ENCODE measurements around the gene PRG3.

DNA sequence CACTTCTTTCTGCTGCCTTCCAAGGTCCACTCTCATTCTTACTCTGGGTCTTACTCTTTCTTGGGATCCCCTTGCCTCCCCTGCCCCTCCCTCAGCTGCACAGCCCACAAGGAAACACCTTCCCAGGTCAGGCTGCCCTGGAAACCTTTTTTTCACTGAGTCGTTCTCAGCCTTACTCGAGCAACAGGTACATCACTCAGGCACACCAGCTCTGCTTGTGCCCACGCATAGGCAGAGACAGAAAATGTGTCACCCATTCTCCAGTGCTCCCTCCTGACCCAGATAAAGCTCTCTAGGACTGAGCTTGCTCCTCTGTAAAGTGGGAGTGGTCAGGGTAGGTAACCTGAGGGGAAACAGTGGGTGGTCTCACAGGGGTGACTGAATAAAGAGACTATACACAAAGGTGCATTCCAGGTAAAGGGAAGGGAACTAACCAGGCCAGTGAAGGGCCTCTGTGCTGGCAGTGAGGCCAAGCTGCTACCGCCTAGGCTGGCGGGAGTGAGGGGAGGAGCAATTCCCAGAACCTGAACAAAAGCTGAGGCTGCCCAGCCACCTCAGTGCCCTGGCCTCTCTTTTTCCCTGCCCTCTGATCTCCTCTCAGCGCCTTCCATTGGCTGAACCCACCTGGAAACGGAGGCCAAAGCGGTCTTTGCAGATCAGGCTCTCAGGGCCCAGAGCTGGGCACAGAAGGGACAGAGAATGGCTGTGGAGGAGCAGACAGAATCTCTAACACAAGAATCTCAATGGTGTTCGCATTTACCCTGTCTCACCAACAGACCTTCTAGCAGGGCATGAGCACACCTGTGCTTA, 15.9 kb downstream of the PRG3 start:
- TF ChIP-seq, protein P1, sequence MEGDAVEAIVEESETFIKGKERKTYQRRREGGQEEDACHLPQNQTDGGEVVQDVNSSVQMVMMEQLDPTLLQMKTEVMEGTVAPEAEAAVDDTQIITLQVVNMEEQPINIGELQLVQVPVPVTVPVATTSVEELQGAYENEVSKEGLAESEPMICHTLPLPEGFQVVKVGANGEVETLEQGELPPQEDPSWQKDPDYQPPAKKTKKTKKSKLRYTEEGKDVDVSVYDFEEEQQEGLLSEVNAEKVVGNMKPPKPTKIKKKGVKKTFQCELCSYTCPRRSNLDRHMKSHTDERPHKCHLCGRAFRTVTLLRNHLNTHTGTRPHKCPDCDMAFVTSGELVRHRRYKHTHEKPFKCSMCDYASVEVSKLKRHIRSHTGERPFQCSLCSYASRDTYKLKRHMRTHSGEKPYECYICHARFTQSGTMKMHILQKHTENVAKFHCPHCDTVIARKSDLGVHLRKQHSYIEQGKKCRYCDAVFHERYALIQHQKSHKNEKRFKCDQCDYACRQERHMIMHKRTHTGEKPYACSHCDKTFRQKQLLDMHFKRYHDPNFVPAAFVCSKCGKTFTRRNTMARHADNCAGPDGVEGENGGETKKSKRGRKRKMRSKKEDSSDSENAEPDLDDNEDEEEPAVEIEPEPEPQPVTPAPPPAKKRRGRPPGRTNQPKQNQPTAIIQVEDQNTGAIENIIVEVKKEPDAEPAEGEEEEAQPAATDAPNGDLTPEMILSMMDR (IDR thresholded peaks at IDR 0.05) = no peak
- TF ChIP-seq TCF7L2 (IDR thresholded peaks at IDR 0.05; ENCODE audit: low read depth, low read length) = no peak
- no peak for TF ChIP-seq POLR2AphosphoS5 (IDR thresholded peaks at IDR 0.05; ENCODE audit: low read depth, low read length)
- TF ChIP-seq, protein P2, sequence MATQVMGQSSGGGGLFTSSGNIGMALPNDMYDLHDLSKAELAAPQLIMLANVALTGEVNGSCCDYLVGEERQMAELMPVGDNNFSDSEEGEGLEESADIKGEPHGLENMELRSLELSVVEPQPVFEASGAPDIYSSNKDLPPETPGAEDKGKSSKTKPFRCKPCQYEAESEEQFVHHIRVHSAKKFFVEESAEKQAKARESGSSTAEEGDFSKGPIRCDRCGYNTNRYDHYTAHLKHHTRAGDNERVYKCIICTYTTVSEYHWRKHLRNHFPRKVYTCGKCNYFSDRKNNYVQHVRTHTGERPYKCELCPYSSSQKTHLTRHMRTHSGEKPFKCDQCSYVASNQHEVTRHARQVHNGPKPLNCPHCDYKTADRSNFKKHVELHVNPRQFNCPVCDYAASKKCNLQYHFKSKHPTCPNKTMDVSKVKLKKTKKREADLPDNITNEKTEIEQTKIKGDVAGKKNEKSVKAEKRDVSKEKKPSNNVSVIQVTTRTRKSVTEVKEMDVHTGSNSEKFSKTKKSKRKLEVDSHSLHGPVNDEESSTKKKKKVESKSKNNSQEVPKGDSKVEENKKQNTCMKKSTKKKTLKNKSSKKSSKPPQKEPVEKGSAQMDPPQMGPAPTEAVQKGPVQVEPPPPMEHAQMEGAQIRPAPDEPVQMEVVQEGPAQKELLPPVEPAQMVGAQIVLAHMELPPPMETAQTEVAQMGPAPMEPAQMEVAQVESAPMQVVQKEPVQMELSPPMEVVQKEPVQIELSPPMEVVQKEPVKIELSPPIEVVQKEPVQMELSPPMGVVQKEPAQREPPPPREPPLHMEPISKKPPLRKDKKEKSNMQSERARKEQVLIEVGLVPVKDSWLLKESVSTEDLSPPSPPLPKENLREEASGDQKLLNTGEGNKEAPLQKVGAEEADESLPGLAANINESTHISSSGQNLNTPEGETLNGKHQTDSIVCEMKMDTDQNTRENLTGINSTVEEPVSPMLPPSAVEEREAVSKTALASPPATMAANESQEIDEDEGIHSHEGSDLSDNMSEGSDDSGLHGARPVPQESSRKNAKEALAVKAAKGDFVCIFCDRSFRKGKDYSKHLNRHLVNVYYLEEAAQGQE (IDR thresholded peaks at IDR 0.05; ENCODE audit: insufficient read depth in 1 of 2, low read depth in 2 of 2, low read length in 1 of 2) = no peak
- TF ChIP-seq SIN3A (IDR thresholded peaks at IDR 0.05; ENCODE audit: borderline replicate concordance, insufficient read depth, low read depth, low read length) = no peak

Measured in Panc1 (cell line).